CD4-positive, alpha-beta T cell (primary cell): ENCODE results near the gene L1CAM. TPM values are rescaled to one million over a fixed set of nuclear protein-coding genes. Genes with fewer than 3 reads are reported as not detected.

Experiments
- ATAC-seq: fragments of 200-7000 bp; cut with Tn5 transposase; one replicate; pipeline ENCODE4 v1.10.0; 2022; ENCODE audit warnings: mild to moderate bottlenecking; ENCODE audit not compliant: poor library complexity
- CTCF ChIA-PET: fragments of 350-600 bp; sonication (Branson Sonifier 250); formaldehyde crosslinking; loops from one replicate; lab custom pipeline; 2021; ENCODE audit warnings: antibody characterized with exemption, inconsistent platforms; lab: Charles Lee
- POLR2A ChIA-PET: fragments of 350-600 bp; sonication (Branson Sonifier 250); formaldehyde crosslinking; loops from one replicate; lab custom pipeline; 2021; ENCODE audit warnings: antibody characterized with exemption, inconsistent platforms; lab: Charles Lee
- DNase-seq, 14 experiments: peaks; one replicate each; pipeline ENCODE4 v3.0.0-alpha.2; 2013 to 2020; ENCODE audit warnings: mixed read lengths in 2 of 14
- H3K27ac ChIP-seq, 2 donors: one replicate each; pipeline versions ENCODE4 v1.5.1 to v1.7.0; 2013; ENCODE audit warnings: low read length in 2 of 2, low read depth in 1 of 2, mild to moderate bottlenecking in 1 of 2
- H3K27me3 ChIP-seq, 2 experiments: 1 replicate in 1 of 2; 2 replicates in 1 of 2; pipeline versions ENCODE4 v1.6.1 to v1.7.0; 2013; ENCODE audit warnings: low read length in 2 of 2, control low read depth in 1 of 2, mild to moderate bottlenecking in 1 of 2, moderate library complexity in 1 of 2; ENCODE audit not compliant: insufficient read depth in 2 of 2, control insufficient read depth in 1 of 2
- H3K36me3 ChIP-seq: one replicate; pipeline ENCODE4 v1.6.1; 2013; ENCODE audit warnings: low read length, control low read depth; ENCODE audit not compliant: insufficient read depth
- H3K4me1 ChIP-seq: one replicate; pipeline ENCODE4 v1.6.1; 2013; ENCODE audit warnings: low read length, control low read depth; ENCODE audit not compliant: insufficient read depth
- H3K4me3 ChIP-seq: one replicate; pipeline ENCODE4 v1.5.1; 2013; ENCODE audit warnings: mild to moderate bottlenecking, low read length, moderate library complexity
- H3K9me3 ChIP-seq, 2 experiments: 1 replicate in 1 of 2; 2 replicates in 1 of 2; pipeline versions ENCODE4 v1.6.1 to v1.7.0; 2013; ENCODE audit warnings: low read length in 2 of 2, mild to moderate bottlenecking in 2 of 2, control low read depth in 1 of 2, moderate library complexity in 1 of 2; ENCODE audit not compliant: control insufficient read depth in 1 of 2, insufficient read depth in 1 of 2
- H3K27ac Mint-ChIP-seq: one replicate; pipeline ENCODE4 v1.8.0; 2020; ENCODE audit warnings: mixed read lengths
- H3K27me3 Mint-ChIP-seq: one replicate; pipeline ENCODE4 v1.8.0; 2021; ENCODE audit warnings: mixed read lengths
- H3K36me3 Mint-ChIP-seq: one replicate; pipeline ENCODE4 v1.8.0; 2021; ENCODE audit warnings: low read depth, mixed read lengths
- H3K4me1 Mint-ChIP-seq: one replicate; pipeline ENCODE4 v1.8.0; 2021; ENCODE audit warnings: low read depth, mixed read lengths
- H3K4me3 Mint-ChIP-seq: one replicate; pipeline ENCODE4 v1.8.0; 2020; ENCODE audit warnings: mild to moderate bottlenecking, mixed read lengths
- H3K9me3 Mint-ChIP-seq: one replicate; pipeline ENCODE4 v1.8.0; 2020; ENCODE audit warnings: mixed read lengths
- intact Hi-C, 2 experiments: fragments of 100-400 bp; cut with DNase I in 1 of 2; cut with micrococcal nuclease in 1 of 2; formaldehyde crosslinking; loops; one replicate each; pipeline versions ENCODE4 v1.15.1 to v1.9.0; 2023 to 2025; cut with DNase I, micrococcal nuclease
- total RNA-seq, 174 experiments: library from RNA in 2 of 174; stranded (reverse) in 2 of 174; gene quantifications; one replicate each; pipeline ENCODE4 v1.2.3 and lab custom pipeline; 2021 to 2026
- TF ChIP-seq, protein P1 (sequence below): fragments of 200-600 bp; IDR thresholded peaks from one replicate; pipeline ENCODE4 v1.8.0; 2022; ENCODE audit warnings: antibody characterized with exemption, mild to moderate bottlenecking

L1CAM gene
- total RNA-seq, 2 experiments from 2014 or later: 0.89 to 1.2 TPM

DNA sequence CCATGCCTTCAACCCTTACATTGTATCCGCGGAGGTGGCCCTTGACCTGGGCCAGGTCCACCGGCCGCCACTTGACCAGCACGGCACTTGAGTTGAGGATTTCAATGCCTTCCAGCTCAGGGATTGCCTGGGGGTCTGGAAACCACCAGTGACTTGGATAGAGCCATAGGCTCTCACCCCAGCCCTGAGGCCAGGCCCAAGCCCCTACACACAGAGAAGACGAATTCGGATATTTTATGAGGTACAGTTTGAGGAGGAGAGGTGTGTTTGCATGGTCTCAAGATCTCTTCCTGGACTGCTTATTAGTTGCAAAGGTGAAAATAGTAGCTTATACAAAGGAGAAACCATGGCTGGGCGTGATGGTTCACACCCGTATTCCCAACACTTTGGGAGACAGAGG is 20.3 kb downstream of the L1CAM start:
- TF ChIP-seq, protein P1, sequence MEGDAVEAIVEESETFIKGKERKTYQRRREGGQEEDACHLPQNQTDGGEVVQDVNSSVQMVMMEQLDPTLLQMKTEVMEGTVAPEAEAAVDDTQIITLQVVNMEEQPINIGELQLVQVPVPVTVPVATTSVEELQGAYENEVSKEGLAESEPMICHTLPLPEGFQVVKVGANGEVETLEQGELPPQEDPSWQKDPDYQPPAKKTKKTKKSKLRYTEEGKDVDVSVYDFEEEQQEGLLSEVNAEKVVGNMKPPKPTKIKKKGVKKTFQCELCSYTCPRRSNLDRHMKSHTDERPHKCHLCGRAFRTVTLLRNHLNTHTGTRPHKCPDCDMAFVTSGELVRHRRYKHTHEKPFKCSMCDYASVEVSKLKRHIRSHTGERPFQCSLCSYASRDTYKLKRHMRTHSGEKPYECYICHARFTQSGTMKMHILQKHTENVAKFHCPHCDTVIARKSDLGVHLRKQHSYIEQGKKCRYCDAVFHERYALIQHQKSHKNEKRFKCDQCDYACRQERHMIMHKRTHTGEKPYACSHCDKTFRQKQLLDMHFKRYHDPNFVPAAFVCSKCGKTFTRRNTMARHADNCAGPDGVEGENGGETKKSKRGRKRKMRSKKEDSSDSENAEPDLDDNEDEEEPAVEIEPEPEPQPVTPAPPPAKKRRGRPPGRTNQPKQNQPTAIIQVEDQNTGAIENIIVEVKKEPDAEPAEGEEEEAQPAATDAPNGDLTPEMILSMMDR: no peak
- no peaks in the 10 kb centered on the region for H3K9me3 Mint-ChIP-seq
- H3K4me1 Mint-ChIP-seq: no peaks in the 10 kb centered on the region
- Histone ChIP-seq H3K27me3 (no peaks in the 10 kb centered on the region), H3K4me1 (no peaks in the 10 kb centered on the region), H3K4me3 (no peak overlapping the region), H3K9me3 (no peaks in the 10 kb centered on the region), H3K27ac (no peak overlapping the region), H3K36me3 (no peaks in the 10 kb centered on the region)
- intact Hi-C loops: no loop called here
- H3K36me3 Mint-ChIP-seq: no peaks in the 10 kb centered on the region
- no peak overlapping the region for H3K4me3 Mint-ChIP-seq
- CTCF ChIA-PET: no interaction called here
- H3K27ac Mint-ChIP-seq: no peak overlapping the region
- no peaks in the 10 kb centered on the region for H3K27me3 Mint-ChIP-seq
- POLR2A ChIA-PET: no interaction called here
- ATAC-seq: no peak
- no peak for DNase-seq

DNA sequence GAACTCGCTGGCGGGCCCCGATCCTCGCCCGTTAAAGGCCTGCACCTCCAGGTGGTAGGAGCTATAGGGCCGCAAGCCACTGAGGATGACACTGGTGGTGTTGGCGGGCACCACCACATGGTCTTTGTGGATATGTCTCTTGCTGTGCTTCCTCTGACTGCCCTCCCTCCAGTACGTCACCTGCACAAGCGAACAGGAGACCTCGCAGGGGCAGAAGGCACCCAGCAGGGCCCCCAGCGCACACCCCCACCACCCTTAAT is 20.7 kb downstream of the L1CAM start:
- no peak overlapping the region for H3K4me3 ChIP-seq
- intact Hi-C loops: no loop called here
- DNase-seq (no peak), ATAC-seq (no peak)
- no peaks in the 10 kb centered on the region for H3K27me3 ChIP-seq
- H3K4me1 ChIP-seq: no peaks in the 10 kb centered on the region
- no peak overlapping the region for H3K4me3 Mint-ChIP-seq
- TF ChIP-seq, protein P1: no peak
- H3K9me3 Mint-ChIP-seq: no peaks in the 10 kb centered on the region
- no peaks in the 10 kb centered on the region for H3K4me1 Mint-ChIP-seq
- no peak overlapping the region for H3K27ac Mint-ChIP-seq
- H3K9me3 ChIP-seq: no peaks in the 10 kb centered on the region
- H3K27ac ChIP-seq: no peak overlapping the region
- no peaks in the 10 kb centered on the region for H3K36me3 ChIP-seq
- no peaks in the 10 kb centered on the region for H3K27me3 Mint-ChIP-seq
- POLR2A ChIA-PET: no interaction called here
- H3K36me3 Mint-ChIP-seq: no peaks in the 10 kb centered on the region
- CTCF ChIA-PET: no interaction called here

DNA sequence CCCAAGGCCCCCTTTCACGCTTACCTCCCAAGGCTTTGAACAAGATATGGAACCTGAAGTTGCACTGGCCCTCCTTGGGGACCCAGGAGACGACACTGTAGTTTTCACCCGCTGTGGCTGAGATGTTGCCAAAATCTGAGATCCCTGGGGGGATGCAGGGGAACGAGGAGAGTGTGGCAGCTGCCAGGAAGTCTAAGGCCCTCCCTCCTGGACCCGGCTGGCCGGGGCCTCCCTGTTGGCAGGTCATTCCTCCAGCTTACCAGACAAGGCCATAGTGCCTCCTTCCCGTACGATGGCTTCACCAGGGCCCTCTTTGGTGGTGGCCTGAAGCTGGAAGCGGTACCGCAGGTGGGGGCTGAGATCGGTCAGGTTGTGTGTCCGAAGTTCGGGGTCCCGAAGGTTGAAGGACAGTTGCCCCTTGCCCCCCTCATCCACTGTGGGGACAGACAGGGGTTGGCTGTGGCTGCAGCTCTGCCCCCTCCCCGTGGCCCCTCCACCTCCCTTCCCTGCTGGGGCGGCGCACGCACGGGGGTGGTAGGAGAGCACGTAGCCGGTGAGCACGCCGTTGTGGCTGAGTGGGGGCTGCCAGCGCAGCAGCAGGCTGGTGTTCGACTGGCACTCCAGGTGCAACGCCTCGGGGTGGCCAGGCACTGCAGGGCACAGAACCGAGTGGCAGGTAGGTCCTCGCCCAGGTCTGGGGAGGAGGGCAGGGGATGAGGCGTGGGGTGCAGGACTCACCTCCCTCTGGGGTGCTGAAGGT is 21.2 kb downstream of the L1CAM start:
- intact Hi-C loops: no loop called here
- no peaks in the 10 kb centered on the region for H3K27me3 ChIP-seq
- DNase-seq (no peak), ATAC-seq (no peak)
- CTCF ChIA-PET: no interaction called here
- H3K9me3 ChIP-seq: no peaks in the 10 kb centered on the region
- Mint-ChIP-seq H3K4me3 (no peak overlapping the region), H3K9me3 (no peaks in the 10 kb centered on the region), H3K4me1 (no peaks in the 10 kb centered on the region), H3K27me3 (no peaks in the 10 kb centered on the region), H3K27ac (no peak overlapping the region), H3K36me3 (no peaks in the 10 kb centered on the region)
- POLR2A ChIA-PET: no interaction called here
- no peak overlapping the region for H3K4me3 ChIP-seq
- TF ChIP-seq, protein P1: no peak
- H3K4me1 ChIP-seq: no peaks in the 10 kb centered on the region
- H3K27ac ChIP-seq: no peak overlapping the region
- no peaks in the 10 kb centered on the region for H3K36me3 ChIP-seq
